Activated CD4-positive, alpha-beta T cell treated with anti-CD3 and anti-CD28 coated beads, Interleukin-2, amount 50 U/mL, for 1 hour (primary cell): Measurements from ENCODE around the gene SNRNP200.
A peak's percentile ranks its signal among the peaks of the same experiment; 100 is the strongest.
"Not testable (repeated sequence)": the region's sequence is repeated elsewhere in the genome, so short reads cannot be mapped to it uniquely, and the experiment has no call there.

Experiments used
- DNase-seq: peaks from one replicate; pipeline ENCODE4 v3.0.0-alpha.2; 2020

SNRNP200 gene

GRCh38 chr2:96273763-96274162 lies 31.6 kb downstream of the SNRNP200 start:
- no peak for DNase-seq

GRCh38 chr2:96271995-96272394 lies 33.4 kb downstream of the SNRNP200 start:
- no peak for DNase-seq

GRCh38 chr2:96267159-96267971 lies 38.0 kb downstream of the SNRNP200 start:
- peak; percentile 45 for DNase-seq

GRCh38 chr2:96265840-96266679 lies 39.3 kb downstream of the SNRNP200 start, which contains the start of the genes CIAO1 and TMEM127:
CIAO1 (plus strand) TSS chr2:96266225; CDS start chr2:96266351, 126 bp downstream.
TMEM127 (minus strand) TSS chr2:96265997; CDS start chr2:96265381, 616 bp downstream.
- DNase-seq: peak; percentile 96

- DNase-seq: peak; percentile 26
Measured at GRCh38 chr2:96265349-96265839, 40.0 kb downstream of the SNRNP200 start.

GRCh38 chr2:96264656-96265348 lies 40.5 kb downstream of the SNRNP200 start:
- DNase-seq: peak; percentile 16

GRCh38 chr2:96264086-96264485 lies 41.3 kb downstream of the SNRNP200 start:
- DNase-seq: no peak

GRCh38 chr2:96262306-96262705 lies 43.0 kb downstream of the SNRNP200 start:
- DNase-seq: no peak

GRCh38 chr2:96261328-96262003 lies 43.9 kb downstream of the SNRNP200 start:
- no peak for DNase-seq

GRCh38 chr2:96260387-96261260 lies 44.7 kb downstream of the SNRNP200 start:
- DNase-seq: peak; percentile 26

GRCh38 chr2:96259497-96259921 lies 45.8 kb downstream of the SNRNP200 start:
- DNase-seq: no peak

- DNase-seq: no peak
Measured at GRCh38 chr2:96258166-96259022, 47.0 kb downstream of the SNRNP200 start.

GRCh38 chr2:96257744-96258143 lies 47.6 kb downstream of the SNRNP200 start:
- not testable (repeated sequence) for DNase-seq

GRCh38 chr2:96256611-96257113 lies 48.7 kb downstream of the SNRNP200 start:
- DNase-seq: no peak

GRCh38 chr2:96254571-96254970 lies 50.8 kb downstream of the SNRNP200 start:
- DNase-seq: no peak

GRCh38 chr2:96253006-96253405 lies 52.3 kb downstream of the SNRNP200 start:
- no peak for DNase-seq

- DNase-seq: no peak
Measured at GRCh38 chr2:96252526-96252925, 52.8 kb downstream of the SNRNP200 start.

- DNase-seq: no peak
Measured at GRCh38 chr2:96251721-96252292, 53.5 kb downstream of the SNRNP200 start.

- no peak for DNase-seq
Measured at GRCh38 chr2:96250188-96250587, 55.2 kb downstream of the SNRNP200 start.

- DNase-seq: no peak
Measured at GRCh38 chr2:96249654-96250053, 55.7 kb downstream of the SNRNP200 start.
